HepG2 (cell line): ENCODE measurements around the gene PPP1CA. TPM values are rescaled to one million over a fixed set of nuclear protein-coding genes. Genes with fewer than 3 reads are reported as not detected.

Source experiments
- IKZF5 ChIP-seq: IDR thresholded peaks from 2 replicates; pipeline ENCODE4 v1.6.1; 2018; ENCODE audit warnings: missing genetic modification reagents, mild to moderate bottlenecking, missing compliant biosample characterization
- KLF15 ChIP-seq: sonication (generic); formaldehyde crosslinking; IDR thresholded peaks from 2 replicates; pipeline ENCODE4 v1.8.1; 2023; ENCODE audit warnings: borderline replicate concordance, mild to moderate bottlenecking, inconsistent platforms, missing genetic modification reagents, mixed read lengths
- STAG1 ChIP-seq: sonication (generic); formaldehyde crosslinking; IDR thresholded peaks from 2 replicates; pipeline ENCODE4 v1.4.0; 2020; ENCODE audit warnings: missing genetic modification reagents
- UBTF ChIP-seq: sonication (generic); formaldehyde crosslinking; IDR thresholded peaks from 2 replicates; pipeline ENCODE4 v1.4.0; 2020; ENCODE audit warnings: mild to moderate bottlenecking, missing genetic modification reagents
- XRCC5 ChIP-seq: fragments of 200-400 bp; formaldehyde crosslinking; optimal IDR thresholded peaks from 2 replicates; pipeline ENCODE3; 2017; ENCODE audit warnings: mild to moderate bottlenecking, low read length
- ZFX ChIP-seq: sonication (generic); formaldehyde crosslinking; IDR thresholded peaks from 2 replicates; pipeline ENCODE4 v1.4.0; 2020; ENCODE audit warnings: mild to moderate bottlenecking, low read depth, missing genetic modification reagents, moderate library complexity
- ZFY ChIP-seq: sonication (generic); formaldehyde crosslinking; IDR thresholded peaks from 2 replicates; pipeline ENCODE4 v1.4.0; 2020; ENCODE audit warnings: missing genetic modification reagents
- ZNF343 ChIP-seq: sonication (generic); formaldehyde crosslinking; IDR thresholded peaks from 2 replicates; pipeline ENCODE4 v1.4.0; 2020; ENCODE audit warnings: mild to moderate bottlenecking, missing genetic modification reagents
- ZNF572 ChIP-seq: sonication (generic); formaldehyde crosslinking; IDR thresholded peaks from 2 replicates; pipeline ENCODE4 v1.5.1; 2020; ENCODE audit warnings: mild to moderate bottlenecking, missing genetic modification reagents
- ZNF687 ChIP-seq: sonication (generic); formaldehyde crosslinking; IDR thresholded peaks from 2 replicates; pipeline ENCODE4 v1.5.1; 2020; ENCODE audit warnings: mild to moderate bottlenecking, missing genetic modification reagents, moderate library complexity
- ZNF768 ChIP-seq: sonication (generic); formaldehyde crosslinking; IDR thresholded peaks from 2 replicates; pipeline ENCODE4 v1.4.0; 2020; ENCODE audit warnings: missing genetic modification reagents
- polyA plus RNA-seq, 8 experiments: library from polyadenylated mRNA; depleted of rRNA in 3 of 8; stranded (reverse) in 7 of 8; unstranded in 1 of 8; fragments of >200 nt; fragmentation: Illumina TruSeq in 4 of 8; extraction: Trizol in 4 of 8; gene quantifications; 2 replicates each; pipeline versions ENCODE4 v1.2.1 to v1.2.3, GENCODE V29; 2011 to 2016; ENCODE audit warnings: low read depth in 4 of 8, missing spikeins in 1 of 8, mixed read lengths in 1 of 8; ENCODE audit not compliant: insufficient read depth in 1 of 8
- total RNA-seq, 5 experiments: library from RNA; depleted of rRNA; stranded (reverse); fragments of >200 nt; fragmentation: Illumina TruSeq; extraction: Trizol; gene quantifications; 2 replicates each; pipeline ENCODE4 v1.2.3, GENCODE V29; 2016; ENCODE audit warnings: low read depth in 1 of 5
- TF ChIP-seq, protein P1 (sequence below): sonication (generic); formaldehyde crosslinking; IDR thresholded peaks from 2 replicates; pipeline ENCODE4 v1.4.0; 2020; ENCODE audit warnings: missing genetic modification reagents
- TF ChIP-seq, protein P2 (sequence below): sonication (generic); formaldehyde crosslinking; IDR thresholded peaks from 2 replicates; pipeline ENCODE4 v1.5.1; 2020; ENCODE audit warnings: mild to moderate bottlenecking, missing genetic modification reagents, moderate library complexity
- TF ChIP-seq, protein P3 (sequence below), 2 experiments: sonication (generic) in 1 of 2; formaldehyde crosslinking in 1 of 2; IDR thresholded peaks; 2 replicates each; pipeline versions ENCODE4 v1.4.0 to v1.6.1; 2018 to 2020; ENCODE audit warnings: missing genetic modification reagents in 2 of 2, borderline replicate concordance in 1 of 2, low read depth in 1 of 2, mild to moderate bottlenecking in 1 of 2, missing biosample characterization in 1 of 2

Gene PPP1CA
- total and polyA plus RNA-seq, 2 of the 13 experiments (the other 11 are each of a cell fraction or from before 2014, with no cell fraction given): 149 to 170 TPM

DNA sequence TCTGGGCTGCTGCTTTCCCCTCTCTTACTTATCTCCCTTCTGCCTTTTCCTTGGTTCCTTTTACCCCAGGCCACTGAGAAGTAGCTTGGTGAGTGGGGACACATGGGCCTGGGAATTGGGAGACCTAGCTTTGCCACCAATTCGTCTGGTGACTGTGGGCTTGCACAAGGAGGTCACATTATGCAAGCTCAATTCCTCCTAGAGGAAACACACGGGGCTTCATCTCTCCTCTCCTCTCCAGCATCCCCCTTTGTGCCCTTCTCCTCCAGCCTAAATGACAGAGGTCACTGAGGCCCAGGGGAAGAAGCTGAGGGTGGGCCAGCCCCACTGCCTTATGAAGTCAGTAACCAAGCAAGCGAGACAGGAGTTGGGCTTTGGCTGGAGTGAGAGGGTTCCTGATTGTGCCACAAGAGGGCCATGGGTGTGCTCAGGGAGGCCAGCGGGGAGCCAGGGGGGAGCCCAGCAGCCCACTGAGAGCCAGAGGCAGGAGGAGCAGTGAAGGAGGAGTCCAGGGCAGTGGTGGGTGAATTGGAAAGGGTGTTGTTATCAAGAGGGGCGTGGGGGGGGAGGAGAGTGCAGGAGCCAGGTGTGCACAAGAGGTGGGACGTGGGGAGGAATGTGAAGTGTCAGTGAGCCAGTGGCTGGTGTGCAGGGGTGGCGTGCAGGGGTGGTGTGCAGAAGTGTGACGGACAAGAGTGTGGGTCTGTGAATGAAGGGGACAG, 30.3 kb downstream of the PPP1CA start (continued):
- TF ChIP-seq, protein P1, sequence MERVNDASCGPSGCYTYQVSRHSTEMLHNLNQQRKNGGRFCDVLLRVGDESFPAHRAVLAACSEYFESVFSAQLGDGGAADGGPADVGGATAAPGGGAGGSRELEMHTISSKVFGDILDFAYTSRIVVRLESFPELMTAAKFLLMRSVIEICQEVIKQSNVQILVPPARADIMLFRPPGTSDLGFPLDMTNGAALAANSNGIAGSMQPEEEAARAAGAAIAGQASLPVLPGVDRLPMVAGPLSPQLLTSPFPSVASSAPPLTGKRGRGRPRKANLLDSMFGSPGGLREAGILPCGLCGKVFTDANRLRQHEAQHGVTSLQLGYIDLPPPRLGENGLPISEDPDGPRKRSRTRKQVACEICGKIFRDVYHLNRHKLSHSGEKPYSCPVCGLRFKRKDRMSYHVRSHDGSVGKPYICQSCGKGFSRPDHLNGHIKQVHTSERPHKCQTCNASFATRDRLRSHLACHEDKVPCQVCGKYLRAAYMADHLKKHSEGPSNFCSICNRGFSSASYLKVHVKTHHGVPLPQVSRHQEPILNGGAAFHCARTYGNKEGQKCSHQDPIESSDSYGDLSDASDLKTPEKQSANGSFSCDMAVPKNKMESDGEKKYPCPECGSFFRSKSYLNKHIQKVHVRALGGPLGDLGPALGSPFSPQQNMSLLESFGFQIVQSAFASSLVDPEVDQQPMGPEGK (CRISPR knock-in tag): peak; percentile 86
- no peak; the same call in 1 of the 2 replicates for TF ChIP-seq ZNF687 (CRISPR knock-in tag)
- peak; percentile 19; the same call in 1 of the 2 replicates for TF ChIP-seq UBTF (CRISPR knock-in tag)
- peak; percentile 21; the same call in 1 of the 2 replicates for TF ChIP-seq ZFX (CRISPR knock-in tag)
- peak; percentile 76 for TF ChIP-seq ZNF343 (CRISPR knock-in tag)
- peak; percentile 69; the same call in 1 of the 2 replicates for TF ChIP-seq ZNF768 (CRISPR knock-in tag)
- TF ChIP-seq KLF15 (CRISPR knock-in tag): no peak
- 0 out of 2 replicates have a peak, but pooled peaks have one; percentile 4 for TF ChIP-seq STAG1 (CRISPR knock-in tag)
- TF ChIP-seq, protein P2, sequence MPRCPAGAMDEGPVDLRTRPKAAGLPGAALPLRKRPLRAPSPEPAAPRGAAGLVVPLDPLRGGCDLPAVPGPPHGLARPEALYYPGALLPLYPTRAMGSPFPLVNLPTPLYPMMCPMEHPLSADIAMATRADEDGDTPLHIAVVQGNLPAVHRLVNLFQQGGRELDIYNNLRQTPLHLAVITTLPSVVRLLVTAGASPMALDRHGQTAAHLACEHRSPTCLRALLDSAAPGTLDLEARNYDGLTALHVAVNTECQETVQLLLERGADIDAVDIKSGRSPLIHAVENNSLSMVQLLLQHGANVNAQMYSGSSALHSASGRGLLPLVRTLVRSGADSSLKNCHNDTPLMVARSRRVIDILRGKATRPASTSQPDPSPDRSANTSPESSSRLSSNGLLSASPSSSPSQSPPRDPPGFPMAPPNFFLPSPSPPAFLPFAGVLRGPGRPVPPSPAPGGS (CRISPR knock-in tag): no peak
- TF ChIP-seq XRCC5: peak; percentile 45
- no peak for TF ChIP-seq ZFY
- no peak for TF ChIP-seq ZNF572
- TF ChIP-seq, protein P3, sequence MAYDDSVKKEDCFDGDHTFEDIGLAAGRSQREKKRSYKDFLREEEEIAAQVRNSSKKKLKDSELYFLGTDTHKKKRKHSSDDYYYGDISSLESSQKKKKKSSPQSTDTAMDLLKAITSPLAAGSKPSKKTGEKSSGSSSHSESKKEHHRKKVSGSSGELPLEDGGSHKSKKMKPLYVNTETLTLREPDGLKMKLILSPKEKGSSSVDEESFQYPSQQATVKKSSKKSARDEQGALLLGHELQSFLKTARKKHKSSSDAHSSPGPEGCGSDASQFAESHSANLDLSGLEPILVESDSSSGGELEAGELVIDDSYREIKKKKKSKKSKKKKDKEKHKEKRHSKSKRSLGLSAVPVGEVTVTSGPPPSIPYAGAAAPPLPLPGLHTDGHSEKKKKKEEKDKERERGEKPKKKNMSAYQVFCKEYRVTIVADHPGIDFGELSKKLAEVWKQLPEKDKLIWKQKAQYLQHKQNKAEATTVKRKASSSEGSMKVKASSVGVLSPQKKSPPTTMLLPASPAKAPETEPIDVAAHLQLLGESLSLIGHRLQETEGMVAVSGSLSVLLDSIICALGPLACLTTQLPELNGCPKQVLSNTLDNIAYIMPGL (CRISPR knock-in tag; IDR thresholded peaks at IDR 0.05; ENCODE audit: borderline replicate concordance in 1 of 2, low read depth in 1 of 2): peak in 1 of 2 experiments; percentile 51; a peak in 1 of 4 replicates
- no peak for TF ChIP-seq IKZF5 (CRISPR knock-in tag)
